HepG2 (cell line): Measurements from ENCODE around the gene GNG5. TPM values are rescaled to one million over a fixed set of nuclear protein-coding genes. Genes with fewer than 3 reads are reported as not detected.

Source experiments
- ARID3A ChIP-seq: IDR thresholded peaks from 2 replicates; pipeline ENCODE4 v1.6.1; 2012; ENCODE audit warnings: low read depth, low read length, improper control_type of control experiment
- ISX ChIP-seq: sonication (generic); formaldehyde crosslinking; conservative IDR thresholded peaks from 2 replicates; pipeline ENCODE4 v1.5.0; 2020; ENCODE audit warnings: missing genetic modification reagents
- NR2F2 ChIP-seq: IDR thresholded peaks from 2 replicates; pipeline ENCODE4 v1.6.1; 2012; ENCODE audit warnings: low read depth, inconsistent platforms, borderline replicate concordance
- SMARCE1 ChIP-seq: fragments of 450-650 bp; IDR thresholded peaks from 2 replicates; pipeline ENCODE4 v1.6.1; 2017; ENCODE audit warnings: borderline replicate concordance
- SOX13 ChIP-seq, 3 experiments: fragments of 450-650 bp in 1 of 3; sonication (generic) in 1 of 3; formaldehyde crosslinking in 1 of 3; IDR thresholded peaks in 2 of 3; conservative IDR thresholded peaks in 1 of 3; 2 replicates each; pipeline versions ENCODE4 v1.5.0 to v1.6.1; 2016 to 2020; ENCODE audit warnings: antibody characterized with exemption in 1 of 3, mild to moderate bottlenecking in 1 of 3, missing compliant biosample characterization in 1 of 3, missing genetic modification reagents in 1 of 3, moderate library complexity in 1 of 3
- ZNF816 ChIP-seq: sonication (generic); formaldehyde crosslinking; IDR thresholded peaks from 2 replicates; pipeline ENCODE4 v1.8.0; 2022; ENCODE audit warnings: missing genetic modification reagents, mild to moderate bottlenecking, borderline replicate concordance
- polyA plus RNA-seq, 8 experiments: library from polyadenylated mRNA; depleted of rRNA in 3 of 8; stranded (reverse) in 7 of 8; unstranded in 1 of 8; fragments of >200 nt; fragmentation: Illumina TruSeq in 4 of 8; extraction: Trizol in 4 of 8; gene quantifications; 2 replicates each; pipeline versions ENCODE4 v1.2.1 to v1.2.3, GENCODE V29; 2011 to 2016; ENCODE audit warnings: low read depth in 4 of 8, missing spikeins in 1 of 8, mixed read lengths in 1 of 8; ENCODE audit not compliant: insufficient read depth in 1 of 8
- total RNA-seq, 5 experiments: library from RNA; depleted of rRNA; stranded (reverse); fragments of >200 nt; fragmentation: Illumina TruSeq; extraction: Trizol; gene quantifications; 2 replicates each; pipeline ENCODE4 v1.2.3, GENCODE V29; 2016; ENCODE audit warnings: low read depth in 1 of 5
- TF ChIP-seq, protein P1 (sequence below): sonication (generic); formaldehyde crosslinking; IDR thresholded peaks from 2 replicates; pipeline ENCODE4 v1.4.0; 2020; ENCODE audit warnings: mild to moderate bottlenecking, missing genetic modification reagents

The GNG5 gene
- total and polyA plus RNA-seq, 2 of the 13 experiments (the other 11 are each of a cell fraction or from before 2014, with no cell fraction given) = 103 to 137 TPM

GRCh38 chr1:84452436-84452835, 53.9 kb downstream of the GNG5 start (continued):
- TF ChIP-seq SMARCE1 (no peak), ISX (CRISPR knock-in tag) (no peak), ZNF816 (CRISPR knock-in tag) (no peak), NR2F2 (no peak), ARID3A (no peak), SOX13 (IDR thresholded peaks at IDR 0.05) (no peak), SOX13 (CRISPR knock-in tag; conservative IDR thresholded peaks at IDR 0.05 in 1 of 2, IDR thresholded peaks at IDR 0.05 in 1 of 2) (no peak)
- TF ChIP-seq, protein P1, sequence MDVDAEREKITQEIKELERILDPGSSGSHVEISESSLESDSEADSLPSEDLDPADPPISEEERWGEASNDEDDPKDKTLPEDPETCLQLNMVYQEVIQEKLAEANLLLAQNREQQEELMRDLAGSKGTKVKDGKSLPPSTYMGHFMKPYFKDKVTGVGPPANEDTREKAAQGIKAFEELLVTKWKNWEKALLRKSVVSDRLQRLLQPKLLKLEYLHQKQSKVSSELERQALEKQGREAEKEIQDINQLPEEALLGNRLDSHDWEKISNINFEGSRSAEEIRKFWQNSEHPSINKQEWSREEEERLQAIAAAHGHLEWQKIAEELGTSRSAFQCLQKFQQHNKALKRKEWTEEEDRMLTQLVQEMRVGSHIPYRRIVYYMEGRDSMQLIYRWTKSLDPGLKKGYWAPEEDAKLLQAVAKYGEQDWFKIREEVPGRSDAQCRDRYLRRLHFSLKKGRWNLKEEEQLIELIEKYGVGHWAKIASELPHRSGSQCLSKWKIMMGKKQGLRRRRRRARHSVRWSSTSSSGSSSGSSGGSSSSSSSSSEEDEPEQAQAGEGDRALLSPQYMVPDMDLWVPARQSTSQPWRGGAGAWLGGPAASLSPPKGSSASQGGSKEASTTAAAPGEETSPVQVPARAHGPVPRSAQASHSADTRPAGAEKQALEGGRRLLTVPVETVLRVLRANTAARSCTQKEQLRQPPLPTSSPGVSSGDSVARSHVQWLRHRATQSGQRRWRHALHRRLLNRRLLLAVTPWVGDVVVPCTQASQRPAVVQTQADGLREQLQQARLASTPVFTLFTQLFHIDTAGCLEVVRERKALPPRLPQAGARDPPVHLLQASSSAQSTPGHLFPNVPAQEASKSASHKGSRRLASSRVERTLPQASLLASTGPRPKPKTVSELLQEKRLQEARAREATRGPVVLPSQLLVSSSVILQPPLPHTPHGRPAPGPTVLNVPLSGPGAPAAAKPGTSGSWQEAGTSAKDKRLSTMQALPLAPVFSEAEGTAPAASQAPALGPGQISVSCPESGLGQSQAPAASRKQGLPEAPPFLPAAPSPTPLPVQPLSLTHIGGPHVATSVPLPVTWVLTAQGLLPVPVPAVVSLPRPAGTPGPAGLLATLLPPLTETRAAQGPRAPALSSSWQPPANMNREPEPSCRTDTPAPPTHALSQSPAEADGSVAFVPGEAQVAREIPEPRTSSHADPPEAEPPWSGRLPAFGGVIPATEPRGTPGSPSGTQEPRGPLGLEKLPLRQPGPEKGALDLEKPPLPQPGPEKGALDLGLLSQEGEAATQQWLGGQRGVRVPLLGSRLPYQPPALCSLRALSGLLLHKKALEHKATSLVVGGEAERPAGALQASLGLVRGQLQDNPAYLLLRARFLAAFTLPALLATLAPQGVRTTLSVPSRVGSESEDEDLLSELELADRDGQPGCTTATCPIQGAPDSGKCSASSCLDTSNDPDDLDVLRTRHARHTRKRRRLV = no peak
